Gastrocnemius medialis (tissue), 4 donors: ENCODE data around the gene FBXL17.

ENCODE experiments used
- POLR2A ChIP-seq, 2 donors: fragments of 450-650 bp; IDR thresholded peaks; one replicate each; pipeline ENCODE4 v1.6.1; 2017; ENCODE audit warnings: antibody characterized with exemption in 2 of 2, mild to moderate bottlenecking in 2 of 2, moderate library complexity in 2 of 2
- TF ChIP-seq, protein P1 (sequence below), 5 experiments: fragments of 450-650 bp in 3 of 5; fragments of 200-600 bp in 2 of 5; sonication (generic) in 2 of 5; IDR thresholded peaks in 4 of 5; conservative IDR thresholded peaks in 1 of 5; 1 replicate in 4 of 5; 2 replicates in 1 of 5; pipeline ENCODE4 v1.5.1; 2016 to 2019; ENCODE audit warnings: antibody characterized with exemption in 5 of 5, mild to moderate bottlenecking in 3 of 5, moderate library complexity in 3 of 5

DNA sequence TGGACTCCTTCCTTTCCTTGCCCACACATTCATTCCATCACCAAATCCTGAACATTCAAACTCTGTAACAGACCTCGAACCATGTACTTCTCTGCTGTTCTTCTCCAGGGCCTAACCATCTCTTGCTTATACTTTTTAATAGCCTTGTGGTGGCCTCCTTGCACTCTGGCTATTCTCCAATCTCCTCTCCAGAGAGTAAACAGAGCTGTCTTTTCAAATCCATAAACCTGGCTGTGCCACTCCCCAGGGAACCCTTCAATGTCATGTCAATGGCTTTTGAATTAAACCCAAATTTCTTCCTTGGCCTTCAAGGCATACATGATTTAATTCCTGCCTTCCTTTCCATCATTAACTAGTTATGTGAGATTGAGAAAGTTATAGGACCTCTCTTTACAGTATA lies 433.5 kb downstream of the FBXL17 start:
- TF ChIP-seq, protein P1, sequence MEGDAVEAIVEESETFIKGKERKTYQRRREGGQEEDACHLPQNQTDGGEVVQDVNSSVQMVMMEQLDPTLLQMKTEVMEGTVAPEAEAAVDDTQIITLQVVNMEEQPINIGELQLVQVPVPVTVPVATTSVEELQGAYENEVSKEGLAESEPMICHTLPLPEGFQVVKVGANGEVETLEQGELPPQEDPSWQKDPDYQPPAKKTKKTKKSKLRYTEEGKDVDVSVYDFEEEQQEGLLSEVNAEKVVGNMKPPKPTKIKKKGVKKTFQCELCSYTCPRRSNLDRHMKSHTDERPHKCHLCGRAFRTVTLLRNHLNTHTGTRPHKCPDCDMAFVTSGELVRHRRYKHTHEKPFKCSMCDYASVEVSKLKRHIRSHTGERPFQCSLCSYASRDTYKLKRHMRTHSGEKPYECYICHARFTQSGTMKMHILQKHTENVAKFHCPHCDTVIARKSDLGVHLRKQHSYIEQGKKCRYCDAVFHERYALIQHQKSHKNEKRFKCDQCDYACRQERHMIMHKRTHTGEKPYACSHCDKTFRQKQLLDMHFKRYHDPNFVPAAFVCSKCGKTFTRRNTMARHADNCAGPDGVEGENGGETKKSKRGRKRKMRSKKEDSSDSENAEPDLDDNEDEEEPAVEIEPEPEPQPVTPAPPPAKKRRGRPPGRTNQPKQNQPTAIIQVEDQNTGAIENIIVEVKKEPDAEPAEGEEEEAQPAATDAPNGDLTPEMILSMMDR (IDR thresholded peaks at IDR 0.05 in 4 of 5, conservative IDR thresholded peaks at IDR 0.05 in 1 of 5), result no peak
- TF ChIP-seq POLR2A (IDR thresholded peaks at IDR 0.05), result no peak
